HAP-1 (cell line): ENCODE measurements around the gene CA10.

ENCODE experiments used
- DNase-seq, 2 experiments: peaks; one replicate each; pipeline ENCODE4 v3.0.0-alpha.2; 2016 to 2020; ENCODE audit warnings: low spot score in 2 of 2
- H3K27me3 ChIP-seq: fragments of 250-450 bp; sonication (Bioruptor Pico); 2 replicates; pipeline ENCODE4 v1.5.1; 2020; ENCODE audit warnings: low read depth, mild to moderate bottlenecking, moderate library complexity
- H3K36me3 ChIP-seq: fragments of 250-450 bp; sonication (Bioruptor Pico); replicated peaks from 2 replicates; pipeline ENCODE4 v1.5.1; 2020; ENCODE audit warnings: mild to moderate bottlenecking
- H3K4me1 ChIP-seq: fragments of 250-450 bp; sonication (Bioruptor Pico); 2 replicates; pipeline ENCODE4 v1.5.1; 2020; ENCODE audit warnings: mild to moderate bottlenecking
- H3K4me3 ChIP-seq: fragments of 250-450 bp; sonication (Bioruptor Pico); 2 replicates; pipeline ENCODE4 v1.5.1; 2020; ENCODE audit warnings: mild to moderate bottlenecking, moderate library complexity
- H3K9me3 ChIP-seq: fragments of 250-450 bp; sonication (Bioruptor Pico); 2 replicates; pipeline ENCODE4 v1.5.1; 2020; ENCODE audit warnings: mild to moderate bottlenecking, moderate library complexity
- in situ Hi-C: fragments of 300-500 bp; cut with MboI; formaldehyde crosslinking; loops from 3 replicates; pipeline ENCODE4 v1.14.3; 2020; ENCODE audit warnings: low sequenced_read_pairs, inconsistent platforms, mixed read lengths

Gene CA10

DNA sequence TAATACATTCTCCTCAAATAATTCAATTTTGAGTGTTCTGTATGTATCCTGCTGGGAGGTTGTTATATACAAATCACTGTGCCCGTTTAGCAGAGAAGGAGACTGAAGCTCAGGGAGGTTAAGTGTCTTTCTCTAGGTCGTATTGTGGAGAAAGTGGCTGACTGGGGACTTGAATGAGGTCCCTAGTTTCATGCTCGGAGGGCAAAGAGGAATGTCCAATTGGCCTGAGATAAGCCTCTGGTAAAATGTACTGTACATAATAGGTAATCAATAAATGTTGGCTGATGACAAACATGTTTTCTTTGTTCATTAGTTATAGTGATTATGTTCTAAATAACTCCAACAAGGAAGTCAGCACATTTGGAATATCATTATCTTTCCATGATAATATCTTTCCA, 455.6 kb downstream of the CA10 start:
- H3K9me3 ChIP-seq: no peaks in the 10 kb centered on the region
- in situ Hi-C loops: no loop called here
- no peak overlapping the region for H3K4me3 ChIP-seq
- no peaks in the 10 kb centered on the region for H3K36me3 ChIP-seq
- H3K27me3 ChIP-seq: no peaks in the 10 kb centered on the region
- DNase-seq: no peak
- H3K4me1 ChIP-seq: no peaks in the 10 kb centered on the region

DNA sequence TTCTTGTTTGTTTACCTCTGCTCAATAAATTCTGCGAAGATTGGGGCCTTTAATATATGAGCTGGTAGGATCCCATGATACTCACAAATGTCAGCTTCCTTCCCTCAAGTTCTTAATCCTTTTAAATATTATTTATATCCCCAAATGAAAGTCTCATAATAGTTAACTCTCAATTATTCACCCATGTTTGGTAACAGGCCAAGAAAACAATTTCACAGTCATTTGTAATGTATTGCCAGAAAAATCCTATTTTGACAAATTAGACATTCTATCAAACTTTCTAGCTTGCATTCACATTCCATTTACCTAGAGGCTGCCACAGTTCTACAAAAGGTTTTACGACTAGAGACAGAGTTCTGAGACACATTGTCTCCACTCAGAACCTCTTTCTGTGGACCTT, 457.0 kb downstream of the CA10 start:
- Histone ChIP-seq H3K36me3 (no peaks in the 10 kb centered on the region), H3K27me3 (no peaks in the 10 kb centered on the region), H3K9me3 (no peaks in the 10 kb centered on the region), H3K4me3 (no peak overlapping the region), H3K4me1 (no peaks in the 10 kb centered on the region)
- DNase-seq: no peak
- in situ Hi-C loops: no loop called here

DNA sequence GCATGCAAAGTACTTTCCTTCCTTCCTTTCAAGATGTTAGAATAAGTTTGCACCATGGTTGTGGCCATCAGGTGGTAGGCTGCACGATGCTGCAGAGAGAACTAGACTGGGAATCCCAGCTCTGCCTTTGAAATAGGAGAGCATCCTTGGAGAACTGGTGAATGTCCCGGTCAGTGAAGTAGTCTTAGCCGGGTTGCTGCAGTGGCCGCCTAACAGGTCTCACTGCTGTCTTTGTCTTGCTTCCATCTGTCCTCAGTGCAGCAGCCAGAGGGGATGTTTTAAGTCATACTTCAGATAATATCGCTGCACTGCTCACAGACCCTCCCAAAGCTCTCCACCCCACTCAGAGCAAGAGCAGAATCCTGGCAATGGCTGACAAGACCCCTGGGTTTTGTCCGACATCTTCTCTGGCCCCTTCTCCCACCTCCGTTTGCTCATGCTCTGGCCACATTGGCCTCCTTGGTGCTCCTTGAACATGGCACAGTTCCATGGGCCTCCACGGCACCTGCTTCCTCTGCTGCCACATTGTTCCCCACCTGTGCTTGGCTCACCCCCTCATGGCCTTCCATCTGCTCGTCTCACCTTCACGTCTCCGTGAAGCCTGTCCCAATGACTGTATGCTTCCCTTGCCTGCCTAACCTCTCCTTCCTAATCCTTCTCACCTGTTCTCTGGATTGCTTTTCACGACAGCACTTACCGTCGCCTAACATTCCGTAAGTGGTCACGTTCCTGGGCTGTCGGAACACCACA, 458.3 kb downstream of the CA10 start:
- in situ Hi-C loops: no loop called here

DNA sequence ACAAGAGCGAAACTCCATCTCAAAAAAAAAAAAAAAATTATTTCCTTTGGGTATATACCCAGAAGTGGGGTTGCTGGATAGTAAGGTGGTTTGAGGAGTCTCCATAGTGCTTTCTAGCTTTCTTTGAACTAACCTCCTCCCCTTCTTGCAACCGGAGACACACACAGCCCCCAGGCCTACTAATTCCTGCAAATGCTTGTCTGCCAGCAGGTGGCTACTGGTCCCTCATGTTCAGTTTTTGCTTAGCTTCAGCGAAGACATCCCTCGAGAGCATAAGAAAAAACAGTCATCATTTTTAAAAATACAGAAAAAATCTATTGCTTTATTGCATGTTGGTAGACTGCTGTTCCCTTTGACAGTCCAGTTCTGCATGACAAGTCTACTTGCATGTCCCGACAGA, 459.2 kb downstream of the CA10 start:
- H3K9me3 ChIP-seq: no peaks in the 10 kb centered on the region; the same call in 1 of the 2 replicates
- no peaks in the 10 kb centered on the region for H3K4me1 ChIP-seq
- in situ Hi-C loops: no loop called here
- H3K27me3 ChIP-seq: no peaks in the 10 kb centered on the region
- H3K4me3 ChIP-seq: no peak overlapping the region
- DNase-seq: no peak
- no peaks in the 10 kb centered on the region for H3K36me3 ChIP-seq

More for the DNA sequence above, 458.3 kb downstream of the CA10 start:
- Histone ChIP-seq H3K4me3 (no peak overlapping the region), H3K36me3 (no peaks in the 10 kb centered on the region), H3K4me1 (no peaks in the 10 kb centered on the region), H3K9me3 (no peaks in the 10 kb centered on the region; the same call in 1 of the 2 replicates), H3K27me3 (no peaks in the 10 kb centered on the region)
- DNase-seq: no peak

DNA sequence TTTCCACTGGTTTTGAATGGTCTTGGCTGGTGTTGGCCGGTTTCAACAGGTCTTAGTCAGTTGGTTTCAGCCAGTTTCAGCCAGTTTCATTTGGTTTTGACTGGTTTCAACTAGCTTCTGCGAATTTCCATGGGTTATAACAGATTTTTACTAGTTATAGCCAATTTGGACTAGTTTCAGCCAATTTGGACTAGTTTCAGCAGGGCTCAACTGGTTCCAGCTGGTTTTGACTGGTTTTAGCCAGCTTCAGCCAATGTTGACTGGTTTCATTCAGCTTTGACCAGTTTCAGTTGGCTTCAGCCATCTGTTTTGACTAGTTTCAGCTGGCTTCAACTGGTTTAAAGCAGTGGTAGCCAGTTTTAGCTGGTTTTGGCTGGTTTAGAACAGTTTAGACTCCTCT, 465.6 kb downstream of the CA10 start:
- DNase-seq: no peak
- Histone ChIP-seq H3K4me3 (no peak overlapping the region), H3K4me1 (no peaks in the 10 kb centered on the region), H3K27me3 (no peaks in the 10 kb centered on the region), H3K36me3 (no peaks in the 10 kb centered on the region), H3K9me3 (no peaks in the 10 kb centered on the region; the same call in 1 of the 2 replicates)
- in situ Hi-C loops: no loop called here

DNA sequence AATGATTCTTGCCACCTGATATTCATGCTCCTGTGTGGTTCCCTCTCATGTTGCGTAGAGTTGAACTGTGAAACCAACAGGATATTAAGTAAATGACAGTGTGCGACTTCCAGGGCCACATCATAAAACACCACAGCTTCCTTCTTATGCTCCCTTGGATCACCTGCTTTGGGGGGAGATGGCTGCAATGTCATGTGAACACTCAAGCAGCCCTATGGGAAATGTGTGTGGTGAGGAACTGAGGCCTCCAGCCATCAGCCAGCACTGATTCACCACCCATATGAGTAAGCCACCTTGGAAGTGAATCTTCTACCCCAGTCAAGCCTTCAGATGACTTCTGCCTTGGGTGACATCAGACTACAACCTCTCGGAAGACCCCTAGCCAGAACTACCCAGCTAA, 470.6 kb downstream of the CA10 start:
- H3K4me3 ChIP-seq: no peak overlapping the region
- no peak for DNase-seq
- in situ Hi-C loops: no loop called here
- no peaks in the 10 kb centered on the region for H3K9me3 ChIP-seq
- H3K27me3 ChIP-seq: no peaks in the 10 kb centered on the region
- H3K4me1 ChIP-seq: no peaks in the 10 kb centered on the region
- no peaks in the 10 kb centered on the region for H3K36me3 ChIP-seq

DNA sequence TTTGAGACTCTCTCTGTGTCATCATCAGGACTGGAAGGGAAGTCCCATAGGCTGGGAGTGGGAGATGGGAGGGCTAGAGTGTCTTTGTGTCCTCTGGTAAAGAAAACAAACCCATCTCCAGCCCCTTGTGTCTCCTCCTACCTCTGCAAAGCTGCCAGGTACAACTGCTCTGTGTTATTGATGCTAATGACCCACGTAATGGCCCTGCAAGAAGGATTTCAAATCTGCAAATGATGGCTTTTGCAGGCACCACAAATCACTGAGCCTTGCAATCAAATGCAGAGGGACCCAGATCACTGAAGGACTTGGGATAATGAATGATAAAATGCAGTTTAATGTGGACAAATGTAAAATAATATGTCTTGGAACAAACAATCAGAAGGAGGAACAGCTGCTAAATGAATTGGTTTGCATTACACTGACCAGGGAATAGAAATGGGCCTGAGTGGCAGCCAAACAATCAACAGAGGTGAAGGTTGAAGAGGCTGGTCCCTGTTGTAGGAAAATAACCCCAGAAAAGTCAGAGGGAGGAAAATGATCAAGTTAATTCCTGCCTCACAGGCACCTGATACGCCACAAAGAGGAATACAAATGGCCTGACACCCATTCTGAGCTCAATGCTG, 473.1 kb downstream of the CA10 start:
- in situ Hi-C loops: no loop called here
- DNase-seq: no peak
- no peaks in the 10 kb centered on the region for H3K9me3 ChIP-seq

DNA sequence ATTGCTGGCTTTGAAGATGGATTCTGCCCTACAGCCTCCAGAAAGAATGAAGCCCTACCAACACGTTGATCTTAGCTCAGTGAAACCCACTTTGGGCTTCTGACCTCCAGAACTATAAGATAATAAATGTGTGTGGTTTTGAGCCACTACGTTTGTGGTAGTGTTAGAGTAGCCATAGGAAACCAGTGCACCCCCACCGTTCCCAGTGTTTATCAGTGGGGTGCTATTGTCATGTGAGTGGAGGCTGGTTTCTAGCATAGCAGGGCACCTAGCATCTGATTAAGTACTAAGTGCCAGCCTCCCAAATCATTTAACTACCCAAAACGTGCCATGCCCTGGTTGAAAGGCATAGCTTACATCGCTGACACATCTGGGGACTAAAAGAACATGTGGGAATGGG, 474.3 kb downstream of the CA10 start:
- DNase-seq: no peak
- H3K36me3 ChIP-seq: no peaks in the 10 kb centered on the region
- H3K9me3 ChIP-seq: no peaks in the 10 kb centered on the region
- in situ Hi-C loops: no loop called here
- no peaks in the 10 kb centered on the region for H3K27me3 ChIP-seq
- H3K4me3 ChIP-seq: no peak overlapping the region
- H3K4me1 ChIP-seq: no peaks in the 10 kb centered on the region

More for the DNA sequence above, 473.1 kb downstream of the CA10 start:
- H3K4me3 ChIP-seq: no peak overlapping the region
- H3K36me3 ChIP-seq: no peaks in the 10 kb centered on the region
- H3K27me3 ChIP-seq: no peaks in the 10 kb centered on the region
- H3K4me1 ChIP-seq: no peaks in the 10 kb centered on the region

DNA sequence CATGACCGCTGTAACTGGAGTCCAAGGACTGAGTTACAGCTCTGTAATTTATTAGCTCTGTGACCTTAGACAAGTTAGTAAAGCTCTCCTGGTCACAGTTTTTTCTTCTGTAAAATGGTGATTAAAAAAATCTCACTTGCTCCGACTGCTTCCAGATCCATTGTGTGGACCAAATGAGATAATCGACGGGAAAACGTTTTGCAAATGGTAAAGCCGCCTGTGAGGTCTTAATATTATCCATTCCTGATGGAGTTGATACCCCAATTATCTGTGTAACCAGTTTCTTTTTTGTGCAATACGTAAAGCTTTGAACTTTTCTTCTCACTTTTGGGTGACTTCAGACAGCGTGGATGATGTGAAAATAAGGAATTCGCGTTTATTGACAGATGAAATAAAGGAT, 475.2 kb downstream of the CA10 start:
- Histone ChIP-seq H3K4me1 (no peaks in the 10 kb centered on the region), H3K9me3 (no peaks in the 10 kb centered on the region), H3K4me3 (no peak overlapping the region), H3K27me3 (no peaks in the 10 kb centered on the region), H3K36me3 (no peaks in the 10 kb centered on the region)
- in situ Hi-C loops: no loop called here
- no peak for DNase-seq

DNA sequence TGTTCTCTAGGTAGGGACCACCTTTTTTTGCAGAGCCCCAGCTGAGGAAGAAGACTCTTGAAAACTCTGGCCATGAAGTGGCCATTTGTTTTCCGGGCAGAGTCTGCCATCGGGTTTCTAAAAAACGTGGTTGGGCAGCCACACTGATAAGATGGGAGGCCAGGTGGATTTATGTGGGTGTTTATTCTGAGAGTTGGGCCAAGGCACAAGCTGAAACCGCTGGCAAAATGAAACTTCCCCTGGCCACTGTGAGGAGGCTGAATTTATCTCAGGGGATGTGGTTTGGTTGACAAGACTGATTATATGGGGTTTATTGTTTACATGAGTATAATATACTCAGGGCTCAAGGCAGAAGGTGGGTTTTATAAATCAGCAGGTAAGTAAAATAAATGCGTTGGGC, 476.4 kb downstream of the CA10 start:
- no peaks in the 10 kb centered on the region for H3K9me3 ChIP-seq
- no peak overlapping the region for H3K4me3 ChIP-seq
- H3K27me3 ChIP-seq: no peaks in the 10 kb centered on the region
- H3K4me1 ChIP-seq: no peaks in the 10 kb centered on the region
- in situ Hi-C loops: no loop called here
- no peak for DNase-seq
- H3K36me3 ChIP-seq: no peaks in the 10 kb centered on the region

DNA sequence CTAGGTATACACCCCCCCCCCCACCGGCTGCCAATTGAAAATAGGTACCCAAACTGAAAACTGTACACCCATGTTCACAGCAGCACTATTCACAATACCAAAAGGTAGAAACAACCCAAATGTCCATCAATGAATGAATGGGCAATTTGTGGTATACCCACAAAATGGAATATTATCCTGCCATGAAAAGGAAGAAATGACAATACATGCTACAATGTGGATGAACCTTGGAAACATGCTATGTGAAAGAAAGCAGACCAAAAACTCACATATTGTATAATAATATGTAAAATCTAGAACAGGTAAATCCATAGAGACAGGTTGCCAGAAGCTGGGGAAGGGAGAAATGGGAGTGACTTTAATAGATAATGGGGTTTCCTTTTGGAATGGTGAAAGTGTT, 480.6 kb downstream of the CA10 start:
- Histone ChIP-seq H3K36me3 (no peaks in the 10 kb centered on the region), H3K27me3 (no peaks in the 10 kb centered on the region), H3K4me1 (no peaks in the 10 kb centered on the region), H3K9me3 (no peaks in the 10 kb centered on the region), H3K4me3 (no peak overlapping the region)
- no peak for DNase-seq
- in situ Hi-C loops: no loop called here

DNA sequence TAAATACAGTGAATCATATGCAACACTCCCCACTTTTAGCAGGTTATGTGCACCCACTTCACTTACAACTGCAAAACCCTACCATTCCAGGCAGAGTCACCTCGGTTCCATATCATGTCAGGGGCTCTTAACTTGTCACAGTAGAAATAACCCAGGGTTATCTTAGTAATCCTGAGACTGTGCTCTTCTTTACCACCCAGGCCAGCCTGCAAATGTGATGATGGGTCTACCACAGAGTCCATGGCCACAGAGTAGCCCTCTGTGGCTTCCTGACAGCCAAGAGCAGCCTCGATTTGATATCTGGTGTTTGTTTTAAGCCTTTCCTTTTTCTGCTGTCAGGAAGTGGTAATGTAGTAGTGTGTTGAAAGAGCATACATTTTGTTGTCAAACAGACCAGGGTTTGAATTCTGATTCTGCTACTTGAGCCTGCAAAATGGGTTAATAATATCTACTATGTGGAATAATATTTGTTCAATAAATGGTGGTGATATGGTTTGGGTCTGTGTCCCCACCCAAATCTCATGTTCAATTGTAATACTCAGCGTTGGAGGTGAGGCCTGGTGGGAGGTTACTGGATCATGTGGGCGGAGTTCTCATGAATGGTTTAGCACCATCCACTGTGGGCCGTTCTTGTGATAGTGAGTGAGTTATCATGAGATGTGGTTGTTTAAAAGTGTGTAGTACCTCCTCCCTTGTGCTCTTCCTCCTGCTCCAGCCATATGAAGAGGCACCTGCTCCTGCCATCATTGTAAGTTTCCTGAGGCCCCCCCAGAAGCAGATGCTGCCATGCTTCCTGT, 481.6 kb downstream of the CA10 start:
- in situ Hi-C loops: no loop called here
- no peaks in the 10 kb centered on the region for H3K9me3 ChIP-seq
- no peak for DNase-seq
- H3K27me3 ChIP-seq: no peaks in the 10 kb centered on the region
- no peaks in the 10 kb centered on the region for H3K4me1 ChIP-seq
- no peaks in the 10 kb centered on the region for H3K36me3 ChIP-seq
- no peak overlapping the region for H3K4me3 ChIP-seq

DNA sequence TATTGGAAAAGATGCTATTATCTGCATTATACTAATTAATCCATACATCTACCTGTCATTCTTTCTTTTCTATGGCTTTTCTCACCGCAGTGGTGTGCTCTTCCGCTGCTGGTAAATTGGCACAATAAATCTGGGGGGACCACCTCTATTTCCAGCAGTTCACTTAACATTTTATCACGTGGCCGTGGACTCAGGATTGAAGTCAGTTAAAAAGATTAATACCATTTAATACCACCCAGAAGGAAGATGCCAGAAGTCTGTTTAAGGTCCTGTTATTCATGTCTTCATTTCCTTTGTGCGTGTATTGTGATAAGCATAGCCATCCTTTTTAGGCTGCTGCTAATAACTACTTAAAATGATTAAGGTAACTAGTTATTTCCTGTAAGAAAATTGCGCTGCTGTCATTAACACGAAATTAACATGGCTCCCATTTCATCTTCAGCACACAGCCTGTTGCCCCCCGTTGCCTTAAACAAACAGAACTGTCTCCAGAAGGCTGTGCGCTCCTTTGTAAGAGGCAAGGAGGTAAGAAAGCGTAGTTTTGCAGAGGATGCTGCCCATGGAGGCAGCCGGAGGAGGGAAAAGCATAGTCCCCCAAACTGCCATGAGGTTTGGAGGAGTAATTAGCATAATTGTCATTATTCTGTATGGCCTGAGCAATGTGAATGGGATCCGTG, 483.8 kb downstream of the CA10 start:
- no peak overlapping the region for H3K4me3 ChIP-seq
- no peaks in the 10 kb centered on the region for H3K4me1 ChIP-seq
- H3K36me3 ChIP-seq: no peaks in the 10 kb centered on the region
- no peak for DNase-seq
- no peaks in the 10 kb centered on the region for H3K9me3 ChIP-seq
- no peaks in the 10 kb centered on the region for H3K27me3 ChIP-seq
- in situ Hi-C loops: no loop called here

DNA sequence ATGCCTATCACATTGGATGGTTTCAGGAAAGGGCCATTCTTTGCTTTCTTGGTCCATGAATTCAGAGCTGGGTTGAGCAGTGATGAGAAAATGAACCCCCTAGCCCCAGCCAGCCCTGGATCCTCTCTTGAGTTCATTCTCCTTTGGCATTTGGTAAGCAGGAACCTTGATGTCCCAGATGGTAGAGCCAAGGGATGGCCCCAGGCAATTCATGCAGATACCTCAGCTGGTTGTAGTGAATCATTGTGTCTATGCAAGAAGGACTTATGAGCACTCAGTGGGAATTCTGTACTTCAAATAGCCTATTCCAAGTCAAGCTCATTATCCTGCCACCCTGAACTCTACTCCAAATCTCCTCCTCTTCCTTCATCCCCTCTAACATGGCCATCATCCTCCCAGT, 485.4 kb downstream of the CA10 start:
- H3K27me3 ChIP-seq: no peaks in the 10 kb centered on the region
- no peak for DNase-seq
- H3K9me3 ChIP-seq: no peaks in the 10 kb centered on the region
- no peaks in the 10 kb centered on the region for H3K36me3 ChIP-seq
- H3K4me3 ChIP-seq: no peak overlapping the region
- no peaks in the 10 kb centered on the region for H3K4me1 ChIP-seq
- in situ Hi-C loops: no loop called here
